NCI-H446 treated with DMSO at 0.1 percent for 48 hours (cell line): ENCODE measurements around the gene SLC2A11.
A peak's percentile ranks its signal among the peaks of the same experiment; 100 is the strongest.
"Not testable (repeated sequence)": the region's sequence is repeated elsewhere in the genome, so short reads cannot be mapped to it uniquely, and the experiment has no call there.

Experiments
- DNase-seq: peaks from one replicate; lab custom pipeline; 2025; lab: John Stamatoyannopoulos, UW

Gene SLC2A11

GRCh38 chr22:23908587-23909205, 51.0 kb downstream of the SLC2A11 start:
- no peak for DNase-seq

GRCh38 chr22:23909296-23909898, 51.7 kb downstream of the SLC2A11 start:
- no peak for DNase-seq

- DNase-seq = no peak
Measured at GRCh38 chr22:23910496-23911190, 53.0 kb downstream of the SLC2A11 start.

- DNase-seq = no peak
Measured at GRCh38 chr22:23911318-23911980, 53.8 kb downstream of the SLC2A11 start.

- DNase-seq = no peak
Measured at GRCh38 chr22:23912293-23912903, 54.7 kb downstream of the SLC2A11 start.

GRCh38 chr22:23913306-23913660, 55.6 kb downstream of the SLC2A11 start:
- DNase-seq = no peak

GRCh38 chr22:23913661-23914353, 56.1 kb downstream of the SLC2A11 start:
- DNase-seq = peak; percentile 99

- no peak for DNase-seq
Measured at GRCh38 chr22:23915290-23915689, 57.6 kb downstream of the SLC2A11 start.

GRCh38 chr22:23920267-23920611, 62.6 kb downstream of the SLC2A11 start:
- DNase-seq = not testable (repeated sequence)

GRCh38 chr22:23921586-23922201, 64.0 kb downstream of the SLC2A11 start:
- not testable (repeated sequence) for DNase-seq

- DNase-seq = no peak
Measured at GRCh38 chr22:23922921-23923320, 65.2 kb downstream of the SLC2A11 start.

- DNase-seq = no peak
Measured at GRCh38 chr22:23925020-23925606, 67.4 kb downstream of the SLC2A11 start.

GRCh38 chr22:23926561-23926960, 68.9 kb downstream of the SLC2A11 start:
- no peak for DNase-seq
